ENCODE results near the gene ASRGL1. TPM values are rescaled to one million over a fixed set of nuclear protein-coding genes. Genes with fewer than 3 reads are reported as not detected.

ASRGL1 gene
- total and polyA plus RNA-seq, 2 of the 13 experiments (the other 11 are each of a cell fraction or from before 2014, with no cell fraction given), result 50.8 to 97.5 TPM

DNA sequence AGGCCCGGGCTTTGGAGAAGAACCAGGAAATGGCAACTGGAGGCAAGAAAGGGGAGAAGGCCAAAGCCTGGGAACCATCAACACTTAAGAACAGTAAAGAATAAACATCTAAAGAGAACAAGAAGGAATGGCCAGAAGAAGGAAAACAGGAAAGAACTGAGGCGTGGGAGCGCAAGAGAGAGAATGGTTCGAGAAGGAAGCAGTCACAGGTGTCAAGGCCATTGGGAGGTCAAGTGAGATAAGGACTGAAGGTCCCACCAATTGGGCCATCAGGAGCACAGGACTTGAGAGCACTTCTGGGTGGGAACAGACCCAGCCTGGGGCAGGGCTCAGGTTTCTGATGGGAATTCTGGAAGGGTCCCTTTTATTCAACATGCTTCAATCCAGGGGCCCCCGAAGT, 80.9 kb downstream of the ASRGL1 start:
- peaks cover 0 to 25% of the 10 kb centered on the region in 2 experiments; a peak in 3 of 5 replicates for H3K27me3 ChIP-seq (ENCODE audit: control insufficient read depth in 1 of 2, insufficient read depth in 2 of 2, low read length in 2 of 2)
- no peaks in the 10 kb centered on the region for H3K36me3 ChIP-seq (replicated peaks in 1 of 2; ENCODE audit: control insufficient read depth in 1 of 2, insufficient read depth in 2 of 2, low read length in 2 of 2)
- peaks cover 18% of the 10 kb centered on the region for H3K4me1 ChIP-seq (ENCODE audit: insufficient read depth, low read length)
- H3K4me3 ChIP-seq (replicated peaks in 1 of 3; ENCODE audit: insufficient read depth in 1 of 3, low read depth in 2 of 3, low read length in 3 of 3), result no peak overlapping the region
- ChIA-PET POLR2A (no interaction called here), CTCF (ENCODE audit: low intra/inter-chr PET ratio, low total read pairs) (no interaction called here)
- TF ChIP-seq KDM1A (CRISPR knock-in tag; IDR thresholded peaks at IDR 0.05) (no peak), SP5 (CRISPR knock-in tag; IDR thresholded peaks at IDR 0.05; ENCODE audit: borderline replicate concordance, low read depth) (no peak), DPF2 (CRISPR knock-in tag; IDR thresholded peaks at IDR 0.05; ENCODE audit: borderline replicate concordance, low read depth) (no peak), REL (CRISPR knock-in tag; conservative IDR thresholded peaks at IDR 0.05) (no peak), PITX1 (CRISPR knock-in tag; IDR thresholded peaks at IDR 0.05) (no peak), ZNF644 (CRISPR knock-in tag; IDR thresholded peaks at IDR 0.05; ENCODE audit: low read depth) (no peak), TCF12 (IDR thresholded peaks at IDR 0.05) (no peak), TCF12 (CRISPR knock-in tag; IDR thresholded peaks at IDR 0.05) (no peak), ZNF20 (CRISPR knock-in tag; IDR thresholded peaks at IDR 0.05) (no peak), TBX3 (IDR thresholded peaks at IDR 0.05; ENCODE audit: borderline replicate concordance) (no peak), TAF15 (IDR thresholded peaks at IDR 0.05; ENCODE audit: low read depth, low read length, poor library complexity, severe bottlenecking) (no peak), ZSCAN21 (CRISPR knock-in tag; IDR thresholded peaks at IDR 0.05; ENCODE audit: borderline replicate concordance) (no peak), TP53 (CRISPR knock-in tag; conservative IDR thresholded peaks at IDR 0.05) (no peak), KMT2B (CRISPR knock-in tag; IDR thresholded peaks at IDR 0.05) (no peak), IKZF1 (IDR thresholded peaks at IDR 0.05) (no peak), ZSCAN12 (CRISPR knock-in tag; IDR thresholded peaks at IDR 0.05) (no peak)
- TF ChIP-seq, protein P1, sequence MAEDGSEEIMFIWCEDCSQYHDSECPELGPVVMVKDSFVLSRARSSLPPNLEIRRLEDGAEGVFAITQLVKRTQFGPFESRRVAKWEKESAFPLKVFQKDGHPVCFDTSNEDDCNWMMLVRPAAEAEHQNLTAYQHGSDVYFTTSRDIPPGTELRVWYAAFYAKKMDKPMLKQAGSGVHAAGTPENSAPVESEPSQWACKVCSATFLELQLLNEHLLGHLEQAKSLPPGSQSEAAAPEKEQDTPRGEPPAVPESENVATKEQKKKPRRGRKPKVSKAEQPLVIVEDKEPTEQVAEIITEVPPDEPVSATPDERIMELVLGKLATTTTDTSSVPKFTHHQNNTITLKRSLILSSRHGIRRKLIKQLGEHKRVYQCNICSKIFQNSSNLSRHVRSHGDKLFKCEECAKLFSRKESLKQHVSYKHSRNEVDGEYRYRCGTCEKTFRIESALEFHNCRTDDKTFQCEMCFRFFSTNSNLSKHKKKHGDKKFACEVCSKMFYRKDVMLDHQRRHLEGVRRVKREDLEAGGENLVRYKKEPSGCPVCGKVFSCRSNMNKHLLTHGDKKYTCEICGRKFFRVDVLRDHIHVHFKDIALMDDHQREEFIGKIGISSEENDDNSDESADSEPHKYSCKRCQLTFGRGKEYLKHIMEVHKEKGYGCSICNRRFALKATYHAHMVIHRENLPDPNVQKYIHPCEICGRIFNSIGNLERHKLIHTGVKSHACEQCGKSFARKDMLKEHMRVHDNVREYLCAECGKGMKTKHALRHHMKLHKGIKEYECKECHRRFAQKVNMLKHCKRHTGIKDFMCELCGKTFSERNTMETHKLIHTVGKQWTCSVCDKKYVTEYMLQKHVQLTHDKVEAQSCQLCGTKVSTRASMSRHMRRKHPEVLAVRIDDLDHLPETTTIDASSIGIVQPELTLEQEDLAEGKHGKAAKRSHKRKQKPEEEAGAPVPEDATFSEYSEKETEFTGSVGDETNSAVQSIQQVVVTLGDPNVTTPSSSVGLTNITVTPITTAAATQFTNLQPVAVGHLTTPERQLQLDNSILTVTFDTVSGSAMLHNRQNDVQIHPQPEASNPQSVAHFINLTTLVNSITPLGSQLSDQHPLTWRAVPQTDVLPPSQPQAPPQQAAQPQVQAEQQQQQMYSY (CRISPR knock-in tag; IDR thresholded peaks at IDR 0.05), result no peak
- TF ChIP-seq, protein P2, sequence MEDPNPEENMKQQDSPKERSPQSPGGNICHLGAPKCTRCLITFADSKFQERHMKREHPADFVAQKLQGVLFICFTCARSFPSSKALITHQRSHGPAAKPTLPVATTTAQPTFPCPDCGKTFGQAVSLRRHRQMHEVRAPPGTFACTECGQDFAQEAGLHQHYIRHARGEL (CRISPR knock-in tag; IDR thresholded peaks at IDR 0.05), result no peak
- TF ChIP-seq, protein P3, sequence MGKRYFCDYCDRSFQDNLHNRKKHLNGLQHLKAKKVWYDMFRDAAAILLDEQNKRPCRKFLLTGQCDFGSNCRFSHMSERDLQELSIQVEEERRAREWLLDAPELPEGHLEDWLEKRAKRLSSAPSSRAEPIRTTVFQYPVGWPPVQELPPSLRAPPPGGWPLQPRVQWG (CRISPR knock-in tag; IDR thresholded peaks at IDR 0.05; ENCODE audit: borderline replicate concordance, low read depth), result no peak
- BruUV-seq (replicated peaks), result no TSS peak
- intact Hi-C loops (cut with micrococcal nuclease; ENCODE audit: unreplicated experiment), result no loop called here
- H3K79me2 ChIP-seq (ENCODE audit: insufficient read depth, low read length), result no peaks in the 10 kb centered on the region
- 53% methylated on average over 4 of the region's 5 CpGs for WGBS (ENCODE audit: low lambda C conversion rate)
- H4K20me1 ChIP-seq (ENCODE audit: insufficient read depth, low read length), result no peaks in the 10 kb centered on the region
- no peak for ATAC-seq
- H3K27ac ChIP-seq (ENCODE audit: extremely low read length, insufficient read depth, low read length), result no peak overlapping the region
- no peak overlapping the region for H2AFZ ChIP-seq (ENCODE audit: low read length)
- in situ Hi-C loops (cut with HindIII; ENCODE audit: extremely low pct_ligation_motif_present, low pct_unique_long_range_greater_than_20kb), result no loop called here
- no peak for FAIRE-seq
- no peaks in the 10 kb centered on the region for H3K9me3 ChIP-seq (ENCODE audit: low read length)
- H3K4me2 ChIP-seq (ENCODE audit: low read depth, low read length), result no peak overlapping the region
- no peak for DNase-seq (ENCODE audit: low spot score)
- no peak overlapping the region for H3K9ac ChIP-seq (ENCODE audit: insufficient read depth, low read depth, low read length)

Data from HepG2 (cell line).